Superior temporal gyrus (tissue), 1 donor: ENCODE results near the gene HSPA12B.

ENCODE experiments used
- DNase-seq: peaks from one replicate; pipeline ENCODE4 v3.0.0-alpha.2; 2016; ENCODE audit errors: extremely low spot score

HSPA12B gene

GRCh38 chr20:3765171-3765882 lies 32.8 kb downstream of the HSPA12B start:
- no peak for DNase-seq

- DNase-seq: no peak
Observed at GRCh38 chr20:3766422-3767109, 34.1 kb downstream of the HSPA12B start.

GRCh38 chr20:3767110-3767426 lies 34.6 kb downstream of the HSPA12B start:
- DNase-seq: no peak

GRCh38 chr20:3767427-3768341 lies 35.2 kb downstream of the HSPA12B start, which contains the start of gene ADISSP:
ADISSP (minus strand) TSS chr20:3767753; CDS start chr20:3760100, 7,653 bp downstream.
- peak; percentile 97 for DNase-seq

- DNase-seq: peak; percentile 68
Observed at GRCh38 chr20:3768342-3769130, 36.1 kb downstream of the HSPA12B start.

- DNase-seq: no peak
Observed at GRCh38 chr20:3771552-3772058, 39.1 kb downstream of the HSPA12B start.

GRCh38 chr20:3775457-3776108 lies 43.1 kb downstream of the HSPA12B start:
- no peak for DNase-seq

GRCh38 chr20:3777381-3777715 lies 44.9 kb downstream of the HSPA12B start:
- DNase-seq: no peak

- no peak for DNase-seq
Observed at GRCh38 chr20:3777716-3778629, 45.5 kb downstream of the HSPA12B start.

- no peak for DNase-seq
Observed at GRCh38 chr20:3778976-3779375, 46.5 kb downstream of the HSPA12B start.

- DNase-seq: peak; percentile 96
Observed at GRCh38 chr20:3781153-3781910, 48.8 kb downstream of the HSPA12B start, which contains the start of gene SPEF1. SPEF1 (minus strand) TSS chr20:3781448; CDS start chr20:3781287, 161 bp downstream.

- no peak for DNase-seq
Observed at GRCh38 chr20:3782597-3782996, 50.1 kb downstream of the HSPA12B start.

- DNase-seq: no peak
Observed at GRCh38 chr20:3783068-3783489, 50.6 kb downstream of the HSPA12B start.

GRCh38 chr20:3783511-3784195 lies 51.2 kb downstream of the HSPA12B start:
- no peak for DNase-seq

GRCh38 chr20:3784216-3784853 lies 51.9 kb downstream of the HSPA12B start:
- DNase-seq: no peak

GRCh38 chr20:3784863-3785239 lies 52.4 kb downstream of the HSPA12B start:
- DNase-seq: no peak

GRCh38 chr20:3785240-3786125 lies 53.0 kb downstream of the HSPA12B start:
- DNase-seq: no peak
